Activated CD4-positive, alpha-beta T cell treated with anti-CD3 and anti-CD28 coated beads, Interleukin-2, amount 50 U/mL, for 24 hours (primary cell): ENCODE results near the gene DNAJB9.
A peak's percentile ranks its signal among the peaks of the same experiment; 100 is the strongest.

Source experiments
- DNase-seq, 2 donors: peaks; one replicate each; pipeline ENCODE4 v3.0.0-alpha.2; 2020; ENCODE audit warnings: low read depth in 1 of 2, low spot score in 1 of 2

DNAJB9 gene

DNA sequence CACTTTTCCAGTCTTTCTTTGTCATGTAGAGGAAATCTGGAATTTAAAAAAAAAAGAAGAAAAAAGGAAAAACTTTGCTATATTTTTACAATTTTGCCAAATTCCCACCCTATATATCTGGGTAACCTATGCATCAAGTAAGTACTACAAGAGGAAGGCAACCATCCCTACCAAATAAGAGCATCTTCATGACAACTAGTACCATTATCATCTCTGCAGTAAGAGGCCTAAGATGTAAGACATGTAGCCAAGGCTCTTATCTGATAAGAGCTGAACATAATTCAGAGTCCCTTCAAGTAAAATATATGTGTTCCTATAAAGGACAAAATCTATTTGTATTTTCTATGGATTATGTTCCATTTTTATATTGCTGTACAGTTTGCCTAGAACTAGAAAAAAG is 3.7 kb upstream of the DNAJB9 start:
- DNase-seq: no peak

DNA sequence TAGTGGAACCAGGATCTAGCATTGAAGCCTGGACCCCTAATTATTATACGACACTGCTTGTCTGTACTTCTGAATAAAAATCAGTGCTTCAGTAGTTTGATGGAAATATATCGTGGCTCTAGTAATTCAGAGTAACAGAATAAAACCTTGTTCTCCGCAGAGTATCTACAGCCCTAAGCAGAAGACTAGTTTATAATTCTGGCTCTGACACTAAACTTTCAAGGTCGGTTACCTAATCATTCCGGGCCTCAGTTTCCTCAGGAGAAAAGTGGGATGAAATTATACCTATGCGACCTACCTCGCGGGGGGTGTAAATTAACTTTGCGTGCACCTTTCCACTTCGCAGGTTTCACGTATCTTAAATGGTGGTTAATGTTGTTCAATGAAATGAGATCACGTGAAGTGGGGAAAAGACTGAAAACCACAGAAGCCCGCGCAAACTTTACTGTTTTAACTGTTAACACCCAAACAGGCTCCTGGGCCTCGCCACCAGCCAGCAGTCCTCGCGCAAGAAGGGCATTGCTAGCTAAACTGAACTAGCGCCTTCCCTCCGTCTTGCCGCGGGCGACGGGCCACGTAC is 783 bp upstream of the DNAJB9 start:
- no peak for DNase-seq

DNA sequence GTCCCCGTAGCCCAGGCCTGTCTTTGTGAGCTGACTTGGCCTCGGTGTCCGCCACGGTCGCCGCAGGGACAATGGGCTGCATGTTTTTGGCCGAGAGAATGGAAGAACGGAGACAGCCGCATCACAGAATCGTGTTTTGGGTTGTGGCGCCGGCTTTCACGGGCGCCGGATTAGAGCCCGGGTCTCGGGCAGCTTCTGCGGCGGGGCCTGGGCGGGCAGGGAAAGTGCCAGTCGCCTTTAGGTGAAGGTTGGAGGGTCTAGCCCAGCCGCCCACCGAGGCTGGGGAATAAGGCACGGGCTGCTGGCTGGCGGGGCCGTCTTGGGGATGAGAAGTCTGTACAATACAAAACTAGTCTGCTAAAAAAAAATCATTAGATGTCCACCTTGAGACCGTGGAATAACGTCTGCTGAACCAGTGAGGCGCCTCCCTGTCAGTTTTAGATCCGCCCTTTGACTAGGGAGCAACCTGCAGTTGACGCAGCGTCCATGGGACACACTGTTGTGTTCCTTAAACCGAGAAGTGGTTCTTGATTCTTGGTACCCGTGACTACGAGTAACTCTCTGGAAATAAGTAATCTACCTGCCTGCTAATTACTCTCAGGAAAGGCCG is 577 bp downstream of the DNAJB9 start:
- DNase-seq: peak; percentile 1 to 25

DNA sequence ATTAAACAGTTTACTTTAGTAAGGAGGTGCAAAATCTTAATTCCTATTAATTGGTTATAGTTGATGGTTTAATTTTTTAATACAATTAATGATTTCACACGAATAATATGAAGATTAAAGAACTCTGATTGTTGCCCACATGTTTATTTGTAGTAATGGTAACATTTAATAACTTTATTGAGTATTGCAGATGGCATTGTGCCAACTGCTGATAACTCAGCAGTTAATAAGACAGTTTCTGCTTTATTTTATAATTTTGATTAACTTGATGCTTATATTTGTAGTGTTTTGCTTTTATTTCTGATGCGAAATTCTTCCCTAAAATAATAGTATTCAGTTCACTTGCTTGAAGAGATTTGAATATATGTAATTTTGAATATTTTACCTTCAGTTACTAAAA is 2.8 kb downstream of the DNAJB9 start:
- DNase-seq: no peak

DNA sequence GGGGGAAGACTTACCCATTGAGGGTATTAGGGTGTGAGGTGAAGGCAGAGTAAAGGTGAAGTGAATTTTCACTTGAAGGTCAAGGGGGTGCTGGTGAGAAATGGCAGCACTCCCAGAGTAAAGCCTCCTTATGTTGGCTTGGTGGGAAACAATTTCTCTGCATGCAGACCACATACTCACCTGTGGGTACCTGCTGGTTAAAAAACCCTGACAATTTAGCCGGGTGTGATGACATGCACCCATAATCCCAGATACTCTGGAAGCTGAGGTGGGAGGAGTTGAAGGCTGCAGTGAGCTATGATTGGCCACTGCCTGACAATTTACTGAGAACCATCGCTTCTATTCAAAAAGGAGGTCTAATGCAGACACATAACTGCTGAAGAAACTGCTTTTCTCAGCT is 5.5 kb downstream of the DNAJB9 start:
- no peak for DNase-seq

DNA sequence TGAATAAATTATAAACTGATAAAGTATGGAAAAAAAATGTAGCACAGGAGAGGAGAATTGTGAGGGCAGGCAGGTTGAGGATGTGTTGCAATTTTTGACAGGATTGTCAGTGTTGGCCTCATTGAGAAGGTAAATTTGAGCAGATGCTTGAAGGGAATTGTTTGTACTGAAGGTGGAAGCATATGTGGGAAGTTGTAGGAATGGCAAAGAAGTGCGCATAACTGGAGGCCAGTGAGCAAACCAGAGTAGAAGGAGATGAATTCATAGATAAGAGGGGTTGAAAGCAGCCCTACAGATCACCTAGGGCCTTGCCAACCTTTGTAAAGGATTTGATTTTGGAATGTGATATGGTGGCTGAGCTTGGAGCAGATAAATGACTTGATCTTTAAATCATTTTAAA is 6.4 kb downstream of the DNAJB9 start:
- DNase-seq: no peak

DNA sequence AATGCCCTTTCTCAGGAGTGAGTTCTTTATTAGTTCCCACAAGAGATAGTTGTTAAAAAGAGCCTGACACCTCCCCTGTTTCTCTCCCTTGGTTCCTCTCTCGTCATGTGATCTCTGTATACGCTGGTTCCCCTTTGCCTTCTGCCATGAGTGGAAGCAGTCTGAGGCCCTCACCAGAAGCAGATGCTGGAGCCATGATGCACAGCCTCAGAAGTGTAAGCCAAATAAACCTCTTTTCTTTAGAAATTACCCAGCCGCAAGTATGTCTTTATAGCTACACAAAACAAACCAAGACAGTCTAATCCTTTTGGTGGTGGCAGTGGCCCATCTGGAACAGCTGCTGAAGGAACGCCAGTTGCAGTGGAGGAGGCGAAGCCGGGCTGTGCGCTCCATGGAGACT is 9.3 kb downstream of the DNAJB9 start:
- no peak for DNase-seq

DNA sequence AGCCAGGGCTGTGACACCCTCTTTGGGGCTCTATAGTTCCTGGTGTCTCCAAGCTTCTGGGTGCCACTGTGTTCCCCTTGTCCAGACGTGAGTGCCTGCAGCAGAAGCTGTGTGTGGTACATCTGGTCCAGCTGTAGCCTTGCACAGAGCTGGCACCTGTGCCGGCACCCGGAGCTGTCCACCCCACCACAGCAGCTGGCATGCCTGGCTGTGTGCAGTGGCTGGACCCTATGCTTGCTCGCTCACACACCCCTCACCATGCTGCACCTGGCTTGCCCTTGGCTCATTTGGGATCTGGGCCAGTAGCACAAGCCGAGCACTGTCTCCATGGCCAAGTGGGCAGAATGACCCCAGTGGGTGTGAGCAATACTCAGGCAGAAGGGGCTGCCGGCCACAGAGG is 10.6 kb downstream of the DNAJB9 start:
- DNase-seq: no peak

DNA sequence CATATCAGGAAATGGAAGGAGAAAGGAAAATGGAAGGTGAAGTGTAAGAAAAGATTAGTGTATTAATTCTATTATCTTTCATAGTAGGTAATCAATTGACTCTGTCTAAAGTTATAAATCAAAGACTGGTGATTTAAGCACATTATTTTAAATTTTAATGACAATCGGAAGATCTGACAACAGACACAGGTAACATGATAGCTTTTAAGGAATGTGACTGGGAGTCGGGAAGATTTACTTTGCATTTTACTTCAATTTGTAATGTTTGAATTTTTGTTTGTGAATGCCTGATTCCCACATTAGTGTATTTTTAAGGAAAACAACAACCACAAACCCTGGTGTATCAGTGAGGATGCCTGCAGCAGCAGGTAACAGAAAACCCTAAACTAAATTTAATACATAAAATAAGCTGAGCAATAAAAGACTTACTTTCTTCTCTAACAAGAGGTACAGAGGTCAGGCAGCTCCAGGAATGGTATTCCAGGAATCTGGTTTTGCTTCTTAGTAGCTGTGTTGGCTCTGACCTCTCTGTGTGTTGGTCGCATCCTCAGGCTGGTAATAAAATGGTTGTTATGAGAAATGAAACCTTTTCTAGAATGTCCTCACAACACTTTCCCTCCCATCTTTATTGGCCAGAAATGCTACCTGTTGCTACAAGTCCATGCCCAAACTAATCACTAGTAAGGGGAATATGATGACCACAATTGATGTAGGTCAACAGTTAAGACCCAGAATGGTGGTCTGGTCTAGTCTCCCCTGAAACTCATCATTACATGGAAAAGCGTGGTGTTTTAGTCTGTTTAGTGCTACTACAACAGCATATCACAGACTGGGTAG is 12.2 kb downstream of the DNAJB9 start:
- DNase-seq: no peak

DNA sequence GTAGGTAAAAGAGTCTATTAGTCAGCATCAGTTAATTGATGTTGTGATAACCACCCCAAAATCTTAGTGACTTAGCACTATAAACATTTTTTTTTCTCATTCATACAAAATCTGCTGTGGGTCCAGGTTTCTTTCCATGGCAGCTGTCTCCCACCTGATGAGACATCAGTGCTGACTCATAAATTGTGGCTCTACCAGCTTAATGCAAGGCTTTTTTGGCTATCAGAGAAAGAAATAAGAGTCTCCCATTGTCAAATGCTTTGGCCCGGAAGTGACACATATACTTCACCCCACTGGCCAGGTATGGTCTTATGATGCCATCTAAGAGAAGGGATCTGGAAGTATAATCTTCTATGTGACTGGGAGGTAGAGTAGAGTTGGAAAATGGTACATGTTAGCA is 14.5 kb downstream of the DNAJB9 start:
- DNase-seq: no peak

DNA sequence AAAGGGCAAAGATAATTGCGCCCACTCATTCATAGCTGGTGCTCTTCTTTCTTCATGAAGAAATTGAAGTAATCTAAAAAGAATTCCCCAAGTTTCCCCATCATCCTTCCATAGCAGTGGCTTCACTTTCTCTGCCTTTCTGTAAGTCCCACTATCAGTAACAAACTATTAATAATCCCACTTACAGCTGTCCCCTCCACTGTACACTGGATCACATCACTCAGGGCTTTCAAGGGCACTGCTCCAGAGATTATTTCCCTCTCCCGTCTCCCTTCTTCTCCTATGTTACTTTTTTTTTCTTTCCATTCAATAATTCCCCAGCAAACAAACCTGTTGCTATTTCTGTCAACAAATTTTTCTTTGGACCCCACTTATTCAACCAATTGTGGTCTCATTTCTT is 16.2 kb downstream of the DNAJB9 start:
- DNase-seq: no peak

DNA sequence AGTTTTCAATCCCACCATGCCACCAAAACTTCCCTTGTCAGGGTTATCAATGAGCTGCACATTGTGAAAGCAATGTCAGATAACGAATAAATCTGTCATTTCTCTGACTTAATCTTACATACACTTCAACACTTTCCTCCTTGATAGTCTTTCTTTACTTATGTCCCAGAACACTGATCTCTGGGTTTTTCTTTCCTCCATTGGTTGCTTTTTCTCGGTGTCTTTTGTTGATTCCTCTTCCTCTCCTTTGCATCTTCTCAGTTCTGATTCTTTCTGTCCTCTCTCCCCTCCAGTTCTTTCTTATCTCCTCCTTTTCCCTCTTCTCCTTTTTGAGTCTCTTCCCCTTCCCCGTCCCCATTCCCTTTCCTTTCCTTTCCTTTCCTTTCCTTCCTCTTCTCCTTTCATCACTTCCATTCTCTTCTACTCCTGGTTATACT is 16.6 kb downstream of the DNAJB9 start:
- DNase-seq: no peak

DNA sequence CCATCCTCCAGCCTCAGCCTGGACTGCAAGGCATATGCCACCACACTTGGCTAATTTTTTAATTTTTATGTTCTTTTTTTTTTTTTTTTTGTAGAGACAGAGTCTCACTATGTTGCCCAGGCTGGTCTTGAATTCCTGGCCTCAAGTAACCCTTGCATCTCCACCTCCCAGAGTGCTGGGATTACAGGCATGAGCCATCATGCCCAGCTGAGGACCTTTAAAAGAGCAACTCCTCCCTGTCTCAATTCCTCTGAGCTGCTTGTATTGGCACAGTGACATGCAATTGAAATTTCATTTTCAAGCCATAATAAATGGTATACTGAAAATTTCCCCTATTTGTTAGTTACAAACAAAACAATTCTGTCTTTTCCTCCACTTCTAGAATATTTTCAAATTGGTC is 19.5 kb downstream of the DNAJB9 start:
- no peak for DNase-seq

DNA sequence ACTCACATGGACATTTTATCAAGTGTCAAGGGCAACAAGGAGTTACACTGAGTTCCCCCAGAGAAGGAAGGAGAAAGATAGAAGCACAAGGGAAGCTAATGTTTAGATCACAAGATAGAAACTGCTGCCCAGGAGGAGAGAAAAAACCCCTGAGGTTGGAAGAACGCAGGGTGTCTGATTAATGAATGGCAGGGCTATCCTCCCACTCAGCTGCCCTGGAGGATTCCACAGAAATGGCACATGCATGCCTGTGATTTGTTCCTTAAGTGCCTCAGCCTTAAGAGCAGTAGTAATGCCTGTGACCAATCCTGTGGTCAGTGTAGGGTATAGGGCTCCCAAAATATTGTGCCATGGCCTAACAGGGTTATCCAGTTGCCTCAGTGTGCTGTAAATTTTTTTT is 20.2 kb downstream of the DNAJB9 start:
- DNase-seq: no peak

DNA sequence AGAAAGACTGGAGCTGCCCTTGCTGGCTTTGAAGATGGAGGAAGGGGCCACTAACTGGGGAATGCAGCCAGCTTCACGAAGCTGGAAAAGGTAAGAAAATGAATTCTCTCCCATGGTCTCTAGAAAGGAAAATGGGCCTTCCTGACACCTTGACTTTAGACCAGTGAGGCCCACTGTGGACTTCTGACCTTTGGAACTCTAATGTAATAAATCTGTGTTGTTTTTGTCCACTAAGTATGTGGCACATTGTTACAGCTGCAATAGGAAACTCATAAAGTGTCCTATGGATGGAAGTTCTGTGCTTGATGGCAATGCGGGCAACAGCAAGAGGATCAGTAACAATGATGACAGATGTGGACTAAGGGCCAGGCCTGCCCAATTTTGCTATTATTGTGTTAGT is 20.9 kb downstream of the DNAJB9 start:
- DNase-seq: no peak

DNA sequence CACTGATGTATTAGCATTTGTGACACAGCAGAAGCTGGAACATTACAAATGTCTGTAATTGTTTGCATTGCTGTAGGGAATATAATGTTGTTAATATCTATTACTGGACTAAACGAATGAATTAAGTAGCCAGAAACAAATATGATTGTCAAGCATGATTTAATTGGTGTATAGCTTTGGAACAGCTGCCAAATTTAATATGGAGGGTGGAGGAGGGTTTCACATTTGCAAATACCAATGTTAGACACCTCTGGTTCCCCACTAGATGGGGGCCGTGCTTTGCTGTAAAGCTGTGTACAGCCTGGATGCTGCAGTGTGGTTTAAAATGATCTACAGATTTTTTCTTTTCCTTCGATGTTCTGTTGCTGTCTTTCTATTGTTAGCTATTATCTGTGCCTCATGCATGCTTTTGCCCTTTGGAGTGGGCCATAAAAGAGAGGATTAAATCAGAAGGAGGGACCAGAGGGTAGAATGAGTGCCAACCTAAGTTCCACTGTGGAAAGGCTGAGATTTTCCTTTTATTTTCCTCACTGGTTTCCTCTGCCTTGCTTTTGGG is 23.1 kb downstream of the DNAJB9 start:
- DNase-seq: no peak

DNA sequence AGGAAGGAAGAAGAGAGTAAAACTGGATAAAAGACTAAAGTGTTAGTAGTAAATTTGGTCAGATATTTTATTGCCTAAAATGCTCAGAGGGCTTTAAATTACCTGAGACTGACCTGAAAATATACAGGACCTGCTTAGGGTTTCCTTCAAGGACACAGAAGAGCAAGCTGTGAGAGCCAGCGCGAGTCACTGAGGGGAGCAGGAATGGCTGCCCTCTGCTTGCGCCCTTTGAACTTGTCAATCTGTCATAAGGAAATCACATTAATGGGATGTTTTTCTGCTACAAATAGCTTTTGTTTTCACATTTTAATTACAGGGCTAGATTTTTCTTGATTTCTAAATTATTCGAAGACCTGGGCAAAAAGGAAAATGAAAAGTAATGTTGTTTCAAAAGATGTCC is 26.9 kb downstream of the DNAJB9 start:
- no peak for DNase-seq

DNA sequence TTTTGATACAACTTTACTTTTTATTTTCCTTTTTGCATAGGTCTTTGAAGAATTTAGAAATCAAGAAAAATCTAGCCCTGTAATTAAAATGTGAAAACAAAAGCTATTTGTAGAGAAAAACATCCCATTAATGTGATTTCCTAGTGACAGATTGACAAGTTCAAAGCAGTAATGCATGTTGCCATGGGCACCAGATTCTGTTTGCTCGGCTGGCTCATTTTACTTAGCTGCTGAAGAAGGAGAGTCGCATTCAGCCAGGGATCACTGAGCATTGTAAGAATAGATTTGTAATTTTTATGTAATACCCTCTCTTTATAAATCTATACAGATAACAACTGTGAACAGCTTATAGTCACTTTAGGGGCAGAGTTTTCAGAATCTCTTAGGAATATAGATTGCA is 28.5 kb downstream of the DNAJB9 start:
- DNase-seq: no peak

DNA sequence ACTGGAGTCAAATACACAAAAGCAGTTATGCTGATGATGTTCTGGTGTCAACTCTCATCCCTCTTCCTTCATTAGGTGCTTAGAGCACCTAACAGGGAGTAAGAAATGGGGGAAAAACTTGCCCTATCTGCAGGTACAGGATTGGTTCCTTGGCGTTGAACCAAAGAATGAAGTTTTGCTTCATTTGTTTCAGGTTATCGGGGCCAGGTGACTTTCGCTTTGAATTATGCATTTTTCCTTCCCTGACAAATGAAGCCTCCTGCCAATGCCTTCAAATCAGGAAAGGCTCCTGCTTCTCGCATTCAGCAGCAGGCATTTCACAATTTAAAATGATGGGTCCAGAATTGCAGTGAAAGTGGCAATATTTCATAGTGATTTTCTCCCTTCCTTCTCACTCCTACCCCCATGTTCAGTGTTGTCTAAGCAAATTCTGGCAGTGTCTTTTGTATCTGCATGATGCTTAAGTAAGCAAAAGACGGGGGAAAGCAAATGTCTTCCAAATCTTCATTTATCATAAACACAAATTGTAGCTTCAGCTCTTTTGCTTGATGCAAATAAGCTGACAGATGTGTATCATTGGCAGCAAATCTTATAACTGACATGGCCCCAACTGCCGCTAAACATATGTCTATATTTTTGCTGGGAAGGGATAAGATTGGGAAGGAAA is 29.4 kb downstream of the DNAJB9 start:
- no peak for DNase-seq

DNA sequence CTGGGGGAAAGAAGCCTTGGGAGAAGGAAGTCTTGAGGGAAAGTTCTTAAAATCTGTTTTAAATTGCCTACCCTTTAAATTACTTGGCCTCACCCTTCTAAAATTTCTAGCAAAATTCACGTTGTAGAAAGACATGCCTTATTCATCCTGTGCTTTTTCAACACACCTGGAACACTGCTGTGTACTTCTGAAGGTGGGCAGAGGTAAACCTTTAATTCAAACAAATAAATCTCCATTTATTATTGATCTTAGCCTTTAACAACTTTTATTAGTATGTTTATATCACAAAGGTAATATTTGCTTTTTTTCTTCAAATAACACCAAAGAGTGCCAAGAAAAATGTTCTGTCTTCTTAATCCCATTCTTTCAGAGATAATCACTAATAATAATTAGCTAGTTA is 30.7 kb downstream of the DNAJB9 start:
- DNase-seq: no peak

DNA sequence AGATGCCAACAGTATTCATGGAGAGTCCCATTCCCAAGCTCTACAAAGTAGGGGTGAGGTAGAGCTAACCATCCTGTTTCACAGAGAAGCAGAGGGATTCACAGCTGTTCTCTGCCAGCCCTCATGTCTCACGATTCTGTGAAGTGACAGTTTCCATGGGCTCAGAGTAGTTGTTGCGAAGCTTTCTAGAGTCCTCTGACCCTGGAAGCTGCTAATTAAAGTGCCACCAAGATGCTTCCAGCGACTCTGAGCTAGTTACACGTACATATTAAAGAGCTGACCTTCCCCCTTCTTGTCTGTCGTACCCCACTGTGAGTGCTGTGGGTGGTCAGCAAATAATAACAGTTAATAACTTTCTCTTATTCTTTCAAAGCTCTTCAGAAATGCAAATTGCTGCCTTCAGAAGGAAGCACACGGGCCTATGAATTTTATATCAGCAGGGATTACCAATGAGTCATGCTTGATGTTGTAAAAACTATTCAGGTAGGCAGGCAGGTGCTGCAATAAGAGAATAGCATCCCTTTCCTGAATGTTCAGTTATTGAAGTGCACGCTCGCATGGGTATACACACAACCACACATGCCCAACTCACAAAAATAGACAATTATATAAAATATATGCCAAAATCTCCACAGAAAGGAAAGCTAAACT is 34.1 kb downstream of the DNAJB9 start:
- no peak for DNase-seq
